Calu3 (cell line): ENCODE results near the gene MAN1B1. TPM values are rescaled to one million over a fixed set of nuclear protein-coding genes. Genes with fewer than 3 reads are reported as not detected.

Source experiments
- BruUV-seq: library from RNA; stranded (reverse); fragments of 400-500 nt; replicated peaks from 2 replicates; lab custom pipeline; 2021; lab: Mats Ljungman, UMichigan
- CTCF ChIA-PET: fragments of 300-600 bp; sonication (Branson Sonifier 250); formaldehyde crosslinking; loops from one replicate; lab custom pipeline; 2022; ENCODE audit warnings: antibody characterized with exemption; lab: Charles Lee
- DNase-seq: peaks from one replicate; pipeline ENCODE4 v3.0.0; 2022
- H3K27ac Mint-ChIP-seq: one replicate; pipeline ENCODE4 v1.8.0; 2022; ENCODE audit warnings: mixed read lengths; ENCODE audit not compliant: unreplicated experiment
- H3K27me3 Mint-ChIP-seq: one replicate; pipeline ENCODE4 v1.8.0; 2022; ENCODE audit warnings: mixed read lengths; ENCODE audit not compliant: unreplicated experiment
- H3K36me3 Mint-ChIP-seq: one replicate; pipeline ENCODE4 v1.8.0; 2022; ENCODE audit warnings: mild to moderate bottlenecking, moderate library complexity, mixed read lengths; ENCODE audit not compliant: insufficient read depth, unreplicated experiment
- H3K4me1 Mint-ChIP-seq: one replicate; pipeline ENCODE4 v1.8.0; 2022; ENCODE audit warnings: mild to moderate bottlenecking, low read depth, mixed read lengths; ENCODE audit not compliant: unreplicated experiment
- H3K4me3 Mint-ChIP-seq: one replicate; pipeline ENCODE4 v1.8.0; 2022; ENCODE audit warnings: mild to moderate bottlenecking, low read depth, moderate library complexity, mixed read lengths; ENCODE audit not compliant: unreplicated experiment
- H3K9me3 Mint-ChIP-seq: one replicate; pipeline ENCODE4 v1.8.0; 2022; ENCODE audit warnings: low read depth, mixed read lengths; ENCODE audit not compliant: unreplicated experiment
- intact Hi-C: fragments of 100-400 bp; cut with micrococcal nuclease; formaldehyde crosslinking; loops from one replicate; pipeline ENCODE4 v1.10.0; 2022; ENCODE audit not compliant: unreplicated experiment
- total RNA-seq: library from RNA; stranded (reverse); gene quantifications from 2 replicates; pipeline ENCODE4 v1.2.3, GENCODE V29; 2022
- TF ChIP-seq, protein P1 (sequence below): fragments of 200-600 bp; IDR thresholded peaks from one replicate; pipeline ENCODE4 v1.8.0; 2022; ENCODE audit warnings: antibody characterized with exemption; ENCODE audit not compliant: unreplicated experiment

MAN1B1 gene
- total RNA-seq, 1 experiment from 2014 or later = 61.4 TPM

DNA sequence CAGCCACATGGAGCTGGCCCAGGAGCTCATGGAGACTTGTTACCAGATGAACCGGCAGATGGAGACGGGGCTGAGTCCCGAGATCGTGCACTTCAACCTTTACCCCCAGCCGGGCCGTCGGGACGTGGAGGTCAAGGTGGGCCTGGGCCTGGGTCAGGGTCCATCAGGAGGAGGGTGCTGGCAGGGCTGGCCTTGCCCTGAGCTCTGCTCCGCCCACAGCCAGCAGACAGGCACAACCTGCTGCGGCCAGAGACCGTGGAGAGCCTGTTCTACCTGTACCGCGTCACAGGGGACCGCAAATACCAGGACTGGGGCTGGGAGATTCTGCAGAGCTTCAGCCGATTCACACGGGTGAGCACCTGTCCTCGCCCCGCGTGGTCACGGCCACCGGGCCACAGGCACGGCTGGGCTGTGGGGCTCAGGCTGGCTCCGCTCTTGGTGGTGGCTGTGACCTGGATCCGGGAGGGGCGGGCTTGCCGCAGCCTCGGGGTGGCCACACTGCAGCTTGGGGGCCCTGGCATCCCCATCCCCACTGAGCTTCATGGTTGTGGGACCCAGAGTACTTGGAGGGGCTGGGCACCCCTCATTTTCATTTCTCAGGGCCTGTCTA is 20.6 kb downstream of the MAN1B1 start:
- TF ChIP-seq, protein P1, sequence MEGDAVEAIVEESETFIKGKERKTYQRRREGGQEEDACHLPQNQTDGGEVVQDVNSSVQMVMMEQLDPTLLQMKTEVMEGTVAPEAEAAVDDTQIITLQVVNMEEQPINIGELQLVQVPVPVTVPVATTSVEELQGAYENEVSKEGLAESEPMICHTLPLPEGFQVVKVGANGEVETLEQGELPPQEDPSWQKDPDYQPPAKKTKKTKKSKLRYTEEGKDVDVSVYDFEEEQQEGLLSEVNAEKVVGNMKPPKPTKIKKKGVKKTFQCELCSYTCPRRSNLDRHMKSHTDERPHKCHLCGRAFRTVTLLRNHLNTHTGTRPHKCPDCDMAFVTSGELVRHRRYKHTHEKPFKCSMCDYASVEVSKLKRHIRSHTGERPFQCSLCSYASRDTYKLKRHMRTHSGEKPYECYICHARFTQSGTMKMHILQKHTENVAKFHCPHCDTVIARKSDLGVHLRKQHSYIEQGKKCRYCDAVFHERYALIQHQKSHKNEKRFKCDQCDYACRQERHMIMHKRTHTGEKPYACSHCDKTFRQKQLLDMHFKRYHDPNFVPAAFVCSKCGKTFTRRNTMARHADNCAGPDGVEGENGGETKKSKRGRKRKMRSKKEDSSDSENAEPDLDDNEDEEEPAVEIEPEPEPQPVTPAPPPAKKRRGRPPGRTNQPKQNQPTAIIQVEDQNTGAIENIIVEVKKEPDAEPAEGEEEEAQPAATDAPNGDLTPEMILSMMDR = no peak

DNA sequence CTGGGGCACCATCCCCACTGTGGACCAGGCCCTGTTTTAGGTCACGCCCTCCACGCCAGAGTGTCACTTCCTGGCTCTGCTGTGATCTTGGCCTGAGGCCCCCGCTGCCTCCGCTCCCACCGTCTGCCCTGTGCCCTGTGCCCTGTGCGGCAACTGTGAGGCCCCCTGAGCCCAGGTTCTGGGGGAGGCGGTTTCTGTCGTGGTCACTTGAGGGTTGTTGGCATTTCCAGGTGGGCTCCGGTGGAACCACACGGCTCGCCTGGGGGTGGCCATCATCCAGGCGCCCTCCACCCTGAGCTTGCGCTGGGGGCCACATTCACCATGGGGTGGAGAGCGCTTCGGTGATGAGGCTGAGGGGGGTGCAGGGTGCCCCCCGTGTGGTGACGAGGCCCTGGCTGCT is 21.2 kb downstream of the MAN1B1 start:
- Mint-ChIP-seq H3K4me3 (no peak overlapping the region), H3K27me3 (no peaks in the 10 kb centered on the region), H3K9me3 (no peaks in the 10 kb centered on the region), H3K27ac (no peak overlapping the region), H3K36me3 (peaks cover 20% of the 10 kb centered on the region), H3K4me1 (no peaks in the 10 kb centered on the region)
- TF ChIP-seq, protein P1 = no peak
- no peak for DNase-seq
- intact Hi-C loops = no loop called here
- BruUV-seq = no TSS peak
- CTCF ChIA-PET = no interaction called here

More for the DNA sequence above, 20.6 kb downstream of the MAN1B1 start:
- Mint-ChIP-seq H3K9me3 (no peaks in the 10 kb centered on the region), H3K4me3 (no peak overlapping the region), H3K27ac (no peak overlapping the region), H3K36me3 (peaks cover 20% of the 10 kb centered on the region), H3K27me3 (no peaks in the 10 kb centered on the region), H3K4me1 (no peaks in the 10 kb centered on the region)
- CTCF ChIA-PET = no interaction called here
- no peak for DNase-seq
- intact Hi-C loops = no loop called here
- no TSS peak for BruUV-seq

DNA sequence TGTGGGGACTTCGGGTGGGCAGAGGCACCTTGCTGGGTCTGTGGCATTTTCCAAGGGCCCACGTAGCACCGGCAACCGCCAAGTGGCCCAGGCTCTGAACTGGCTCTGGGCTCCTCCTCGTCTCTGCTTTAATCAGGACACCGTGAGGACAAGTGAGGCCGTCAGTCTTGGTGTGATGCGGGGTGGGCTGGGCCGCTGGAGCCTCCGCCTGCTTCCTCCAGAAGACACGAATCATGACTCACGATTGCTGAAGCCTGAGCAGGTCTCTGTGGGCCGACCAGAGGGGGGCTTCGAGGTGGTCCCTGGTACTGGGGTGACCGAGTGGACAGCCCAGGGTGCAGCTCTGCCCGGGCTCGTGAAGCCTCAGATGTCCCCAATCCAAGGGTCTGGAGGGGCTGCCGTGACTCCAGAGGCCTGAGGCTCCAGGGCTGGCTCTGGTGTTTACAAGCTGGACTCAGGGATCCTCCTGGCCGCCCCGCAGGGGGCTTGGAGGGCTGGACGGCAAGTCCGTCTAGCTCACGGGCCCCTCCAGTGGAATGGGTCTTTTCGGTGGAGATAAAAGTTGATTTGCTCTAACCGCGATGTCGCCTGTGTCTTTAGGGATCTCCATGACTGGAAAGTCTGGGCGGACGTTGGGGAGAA is 21.9 kb downstream of the MAN1B1 start:
- Mint-ChIP-seq H3K4me3 (no peak overlapping the region), H3K27me3 (no peaks in the 10 kb centered on the region), H3K4me1 (no peaks in the 10 kb centered on the region), H3K27ac (no peak overlapping the region), H3K9me3 (no peaks in the 10 kb centered on the region), H3K36me3 (peaks cover 24% of the 10 kb centered on the region)
- TF ChIP-seq, protein P1 = no peak
- DNase-seq = no peak
- BruUV-seq = no TSS peak
- CTCF ChIA-PET = no interaction called here
- intact Hi-C loops = no loop called here

DNA sequence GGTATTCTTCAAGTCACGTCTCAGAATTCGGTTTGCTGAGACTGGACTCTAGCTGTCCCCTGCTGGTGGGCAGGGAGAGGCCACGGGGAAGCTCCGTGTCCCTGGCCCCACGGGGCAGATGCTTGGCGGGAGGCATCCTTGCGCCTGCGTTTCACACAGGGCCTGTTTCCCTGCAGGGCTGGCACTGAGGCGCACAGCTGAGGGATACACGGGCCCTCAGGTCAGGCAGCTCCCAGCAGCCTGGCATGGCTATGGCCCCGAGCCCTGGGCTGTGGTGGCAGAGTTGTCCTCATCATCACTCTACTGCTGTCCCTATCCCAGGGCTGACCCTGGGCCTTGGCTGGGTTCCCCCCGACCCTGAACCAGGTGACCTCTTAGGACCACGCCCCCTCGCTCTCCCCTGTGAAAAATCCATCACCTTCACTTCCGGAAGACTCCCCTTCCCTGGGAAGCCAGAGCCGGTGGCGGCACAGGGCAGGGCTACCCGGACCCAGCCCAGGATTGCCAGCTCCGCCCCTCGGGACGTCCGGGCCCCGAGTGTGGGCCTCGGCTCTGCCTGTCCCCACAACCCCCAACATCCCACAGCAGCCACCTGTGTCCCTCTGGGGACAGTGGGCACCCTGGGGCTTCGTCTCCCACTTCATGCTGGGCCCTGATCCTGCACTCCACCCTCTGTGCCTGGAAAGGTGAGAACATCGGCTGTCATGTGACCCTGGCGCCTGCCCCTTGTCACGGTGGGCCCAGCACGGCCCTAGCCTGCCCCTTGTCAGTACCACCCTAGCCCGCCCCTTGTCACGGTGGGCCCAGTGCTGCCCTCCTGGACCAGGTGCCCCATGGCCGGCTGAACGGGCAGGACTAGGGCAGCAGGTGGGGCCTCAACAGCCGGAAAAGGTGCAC is 22.7 kb downstream of the MAN1B1 start:
- TF ChIP-seq, protein P1 = no peak
- Mint-ChIP-seq H3K9me3 (no peaks in the 10 kb centered on the region), H3K27me3 (no peaks in the 10 kb centered on the region), H3K36me3 (peaks cover 18% of the 10 kb centered on the region), H3K4me1 (no peaks in the 10 kb centered on the region), H3K27ac (no peak overlapping the region), H3K4me3 (no peak overlapping the region)
- CTCF ChIA-PET = no interaction called here
- no TSS peak for BruUV-seq
- DNase-seq = no peak
- intact Hi-C loops = no loop called here
